OCI-LY7 (cell line): ENCODE data around the gene TECPR2. TPM values are rescaled to one million over a fixed set of nuclear protein-coding genes. Genes with fewer than 3 reads are reported as not detected.

Experiments used
- BruUV-seq: library from RNA; stranded (reverse); fragments of 400-500 nt; replicated peaks from 2 replicates; lab custom pipeline; 2021; lab: Mats Ljungman, UMichigan
- CTCF ChIA-PET: fragments of 300-600 bp; sonication (Branson Sonifier 250); formaldehyde crosslinking; loops from one replicate; lab custom pipeline; 2022; ENCODE audit warnings: antibody characterized with exemption; ENCODE audit not compliant: unreplicated experiment; lab: Charles Lee
- POLR2A ChIA-PET: fragments of 300-600 bp; sonication (Branson Sonifier 250); formaldehyde crosslinking; loops from one replicate; lab custom pipeline; 2022; ENCODE audit warnings: antibody characterized with exemption; lab: Charles Lee
- DNase-seq: peaks from one replicate; pipeline ENCODE4 v3.0.0-alpha.2; 2015; ENCODE audit warnings: low spot score
- H2AFZ ChIP-seq: fragments of 200-600 bp; sonication (generic), shearing (Covaris generic); 2 replicates; pipeline ENCODE4 v1.6.1; 2014; ENCODE audit warnings: mild to moderate bottlenecking, antibody characterized with exemption, low read length, moderate library complexity
- H3K27ac ChIP-seq: fragments of 200-600 bp; sonication (generic); 2 replicates; pipeline ENCODE4 v1.5.1; 2014; ENCODE audit warnings: mixed run types, low read depth, mild to moderate bottlenecking, moderate library complexity, low read length, inconsistent platforms; ENCODE audit not compliant: poor library complexity, severe bottlenecking
- H3K36me3 ChIP-seq: fragments of 200-600 bp; sonication (generic); 2 replicates; pipeline ENCODE4 v1.6.1; 2014; ENCODE audit warnings: mild to moderate bottlenecking, antibody characterized with exemption, low read length, moderate library complexity, mixed read lengths; ENCODE audit not compliant: insufficient read depth
- H3K4me1 ChIP-seq: fragments of 200-600 bp; sonication (generic); 2 replicates; pipeline ENCODE4 v1.5.1; 2014; ENCODE audit warnings: mild to moderate bottlenecking, low read length; ENCODE audit not compliant: insufficient read depth, poor library complexity, severe bottlenecking
- H3K4me2 ChIP-seq: fragments of 200-600 bp; sonication (generic); 2 replicates; pipeline ENCODE4 v1.6.1; 2014; ENCODE audit warnings: mild to moderate bottlenecking, low read length
- H3K4me3 ChIP-seq: fragments of 200-600 bp; sonication (generic); 2 replicates; pipeline ENCODE4 v1.5.1; 2014; ENCODE audit warnings: mild to moderate bottlenecking, low read depth, low read length; ENCODE audit not compliant: poor library complexity, severe bottlenecking
- H3K79me2 ChIP-seq: fragments of 200-600 bp; sonication (generic); 2 replicates; pipeline ENCODE4 v1.6.1; 2016; ENCODE audit warnings: low read depth, mild to moderate bottlenecking, low read length, moderate library complexity, mixed read lengths; ENCODE audit not compliant: insufficient read depth
- H3K9me2 ChIP-seq: fragments of 200-600 bp; sonication (generic); 2 replicates; pipeline ENCODE4 v1.6.1; 2016; ENCODE audit warnings: mild to moderate bottlenecking, low read length, mixed read lengths; ENCODE audit not compliant: insufficient read depth
- H3K9me3 ChIP-seq: fragments of 200-600 bp; sonication (generic); 2 replicates; pipeline ENCODE4 v1.6.1; 2014; ENCODE audit warnings: mild to moderate bottlenecking, mixed run types, low read length, mixed read lengths
- H4K20me1 ChIP-seq: fragments of 200-600 bp; sonication (generic); 2 replicates; pipeline ENCODE4 v1.6.1; 2014; ENCODE audit warnings: mild to moderate bottlenecking, antibody characterized with exemption, low read length, moderate library complexity, mixed read lengths; ENCODE audit not compliant: insufficient read depth
- CTCF ChIP-seq: fragments of 200-600 bp; sonication (generic); conservative IDR thresholded peaks from 2 replicates; pipeline ENCODE4 v1.5.1; 2014; ENCODE audit warnings: mild to moderate bottlenecking, antibody characterized with exemption, low read length, moderate library complexity, mixed read lengths
- EZH2phosphoT487 ChIP-seq: fragments of 200-600 bp; sonication (generic); IDR thresholded peaks from 2 replicates; pipeline ENCODE4 v1.6.1; 2018; ENCODE audit warnings: low read depth, borderline replicate concordance, mild to moderate bottlenecking, mixed run types, antibody characterized with exemption, low read length, moderate library complexity, mixed read lengths
- intact Hi-C: fragments of 100-400 bp; cut with micrococcal nuclease; formaldehyde crosslinking; loops from one replicate; pipeline ENCODE4 v1.10.0; 2022; ENCODE audit not compliant: unreplicated experiment
- total RNA-seq, 2 experiments: library from RNA; depleted of rRNA in 1 of 2; stranded (reverse); fragments of >200 nt in 1 of 2; shearing (Covaris generic) in 1 of 2; gene quantifications; 2 replicates each; pipeline ENCODE4 v1.2.3, GENCODE V29; 2014 to 2022

TECPR2 gene
- total RNA-seq, 2 experiments from 2014 or later: 5.3 to 12.7 TPM

- no peaks in the 10 kb centered on the region for H3K79me2 ChIP-seq
- H3K4me3 ChIP-seq: peak within 1 kb of the TSS; percentile 77
- no peak within 1 kb of the TSS for H3K27ac ChIP-seq
- peaks cover 11% of the 10 kb centered on the region for H3K4me1 ChIP-seq
- POLR2A ChIA-PET: interaction anchor here (0.6 kb wide), 1 partner anchor 68 kb away, joined by 5 read pairs; no protein-coding TSS in a partner anchor
- CTCF ChIA-PET: interaction anchor here (0.8 kb wide), 1 partner anchor 15 kb away, joined by 3 read pairs; no protein-coding TSS in a partner anchor
- no peaks in the 10 kb centered on the region for H3K36me3 ChIP-seq
- peak within 1 kb of the TSS; percentile 78 for H3K4me2 ChIP-seq
- peak; percentile 83 for DNase-seq
- no peaks in the 10 kb centered on the region for H4K20me1 ChIP-seq
- H3K9me3 ChIP-seq: no peaks in the 10 kb centered on the region
- intact Hi-C loops: loop anchor here (10.0 kb wide), 1 partner anchor 145 kb away; the partner anchor contains the start of genes CINP and TECPR2
- BruUV-seq: no TSS peak
- no peaks in the 10 kb centered on the region for H3K9me2 ChIP-seq
- no peak for TF ChIP-seq EZH2phosphoT487
- TF ChIP-seq CTCF: no peak
- peak within 1 kb of the TSS; percentile 71 for H2AFZ ChIP-seq
Measured at GRCh38 chr14:102509746-102510615, 147.2 kb downstream of the TECPR2 start, which contains the start of gene ANKRD9. TSS of gene ANKRD9 (minus strand) at chr14:102509776. CDS start at chr14:102507889, 1,887 bp downstream.

- H3K9me3 ChIP-seq: no peaks in the 10 kb centered on the region
- no peaks in the 10 kb centered on the region for H3K9me2 ChIP-seq
- TF ChIP-seq CTCF: no peak
- no peak for TF ChIP-seq EZH2phosphoT487
- intact Hi-C loops: loop anchor here (10.0 kb wide), 1 partner anchor 146 kb away; the partner anchor contains the start of genes CINP and TECPR2
- ChIA-PET POLR2A (no interaction called here), CTCF (no interaction called here)
- H2AFZ ChIP-seq: peak overlapping the region; percentile 71; the same call in 1 of the 2 replicates
- peak overlapping the region; percentile 78 for H3K4me2 ChIP-seq
- BruUV-seq: no TSS peak
- no peaks in the 10 kb centered on the region for H3K36me3 ChIP-seq
- peak overlapping the region; percentile 77 for H3K4me3 ChIP-seq
- H3K4me1 ChIP-seq: peaks cover 11% of the 10 kb centered on the region
- H4K20me1 ChIP-seq: no peaks in the 10 kb centered on the region
- peak; percentile 43 for DNase-seq
- no peaks in the 10 kb centered on the region for H3K79me2 ChIP-seq
- no peak overlapping the region for H3K27ac ChIP-seq
Measured at GRCh38 chr14:102510616-102511520, 148.1 kb downstream of the TECPR2 start.
